A549 (cell line): ENCODE results near the gene ATM. TPM values are rescaled to one million over a fixed set of nuclear protein-coding genes. Genes with fewer than 3 reads are reported as not detected.

Experiments
- ATAC-seq, 2 experiments: fragments of 200-7000 bp in 1 of 2; fragments of >200 bp in 1 of 2; cut with Nextera tagmentation in 1 of 2; cut with Tn5 transposase in 1 of 2; 3 replicates each; pipeline versions ENCODE4 v1.8.0 to v1.9.1; 2018 to 2020; ENCODE audit warnings: mild to moderate bottlenecking in 1 of 2, moderate library complexity in 1 of 2
- CTCF ChIA-PET: fragments of 300-600 bp; sonication (Branson Sonifier 250); formaldehyde crosslinking; extraction: SDS; loops from one replicate; lab custom pipeline; 2021; ENCODE audit warnings: antibody characterized with exemption, inconsistent platforms; lab: Yijun Ruan, JAX
- POLR2A ChIA-PET: fragments of 350-600 bp; formaldehyde crosslinking; extraction: SDS; loops from one replicate; lab custom pipeline; 2021; ENCODE audit warnings: antibody characterized with exemption, inconsistent platforms; lab: Yijun Ruan, JAX
- DNase-seq, 2 experiments: peaks; one replicate each; pipeline versions ENCODE4 v3.0.0 to v3.0.0-alpha.2; 2011 to 2016; ENCODE audit warnings: low read depth in 1 of 2, low spot score in 1 of 2
- FAIRE-seq: peaks from 2 replicates; lab custom pipeline; 2011; peaks lifted over from hg19 to GRCh38; lab: Jason Lieb, UNC
- H3K27ac ChIP-seq, 2 experiments: fragments of >200 bp; sonication (Bioruptor Twin); formaldehyde crosslinking; 3 replicates each; pipeline ENCODE4 v1.5.1; 2016 to 2017
- H3K4me1 ChIP-seq: fragments of >200 bp; sonication (Bioruptor Twin); formaldehyde crosslinking; 3 replicates; pipeline ENCODE4 v1.6.1; 2016
- H3K4me2 ChIP-seq: fragments of >200 bp; sonication (Bioruptor Twin); formaldehyde crosslinking; 3 replicates; pipeline ENCODE4 v1.6.1; 2016
- H3K4me3 ChIP-seq: fragments of >200 bp; sonication (Bioruptor Twin); formaldehyde crosslinking; 3 replicates; pipeline ENCODE4 v1.5.1; 2016
- H3K9me3 ChIP-seq: fragments of >200 bp; sonication (Bioruptor Twin); formaldehyde crosslinking; 3 replicates; pipeline ENCODE4 v1.6.1; 2016
- CTCF ChIP-seq: fragments of >200 bp; sonication (Bioruptor Twin); formaldehyde crosslinking; IDR thresholded peaks from 3 replicates; pipeline ENCODE4 v1.5.1; 2016
- EHF ChIP-seq: fragments of 250-450 bp; sonication (Bioruptor Pico); IDR thresholded peaks from 2 replicates; pipeline ENCODE4 v1.5.0; 2020; ENCODE audit warnings: mild to moderate bottlenecking
- ELK1 ChIP-seq: fragments of 150-350 bp; IDR thresholded peaks from 2 replicates; pipeline ENCODE4 v1.6.1; 2014; ENCODE audit warnings: low read depth, mild to moderate bottlenecking, low read length
- HMGXB4 ChIP-seq: fragments of 250-450 bp; sonication (Bioruptor Pico); IDR thresholded peaks from 2 replicates; pipeline ENCODE4 v1.5.0; 2021; ENCODE audit warnings: mild to moderate bottlenecking, moderate library complexity, borderline replicate concordance
- JUN ChIP-seq, 2 experiments: fragments of >200 bp; sonication (Bioruptor Twin); formaldehyde crosslinking; IDR thresholded peaks; 2 replicates in 1 of 2; 3 replicates in 1 of 2; pipeline ENCODE4 v1.6.1; 2016 to 2017
- MAFK ChIP-seq: fragments of 450-650 bp; IDR thresholded peaks from 2 replicates; pipeline ENCODE4 v1.6.1; 2014; ENCODE audit not compliant: partially characterized antibody
- MAX ChIP-seq: IDR thresholded peaks from 2 replicates; pipeline ENCODE4 v1.6.1; 2012
- MYC ChIP-seq: IDR thresholded peaks from 2 replicates; pipeline ENCODE4 v1.6.1; 2012; ENCODE audit warnings: mild to moderate bottlenecking, inconsistent platforms, low read length, improper control_type of control experiment, borderline replicate concordance
- NFE2L2 ChIP-seq: fragments of 150-350 bp; conservative IDR thresholded peaks from 2 replicates; pipeline ENCODE4 v1.6.1; 2014; ENCODE audit warnings: low read length
- NPAS2 ChIP-seq: fragments of 250-450 bp; sonication (Bioruptor Pico); IDR thresholded peaks from 2 replicates; pipeline ENCODE4 v1.8.0; 2022; ENCODE audit warnings: mild to moderate bottlenecking, moderate library complexity, borderline replicate concordance
- NR3C1 ChIP-seq: fragments of >200 bp; sonication (Bioruptor Twin); formaldehyde crosslinking; IDR thresholded peaks from 3 replicates; pipeline ENCODE4 v1.6.1; 2017
- POLR2A ChIP-seq: IDR thresholded peaks from 2 replicates; pipeline ENCODE4 v1.6.1; 2012; ENCODE audit warnings: mild to moderate bottlenecking, low read length
- RARB ChIP-seq: fragments of 250-450 bp; sonication (Bioruptor Pico); IDR thresholded peaks from 2 replicates; pipeline ENCODE4 v1.8.0; 2021; ENCODE audit warnings: mild to moderate bottlenecking, moderate library complexity
- RCOR1 ChIP-seq: fragments of 150-350 bp; IDR thresholded peaks from 2 replicates; pipeline ENCODE4 v1.6.1; 2014; ENCODE audit warnings: antibody characterized with exemption, low read length, low read depth
- REST ChIP-seq: fragments of 200-600 bp; sonication (generic); IDR thresholded peaks from 2 replicates; pipeline ENCODE4 v1.6.1; 2016; ENCODE audit warnings: antibody characterized with exemption, mild to moderate bottlenecking, moderate library complexity
- RFX5 ChIP-seq: fragments of 450-650 bp; IDR thresholded peaks from 2 replicates; pipeline ENCODE4 v1.7.1; 2014; ENCODE audit warnings: antibody characterized with exemption, mild to moderate bottlenecking, moderate library complexity
- RNF2 ChIP-seq: fragments of 200-600 bp; sonication (generic); IDR thresholded peaks from 2 replicates; pipeline ENCODE4 v1.6.1; 2016; ENCODE audit warnings: low read depth, mild to moderate bottlenecking, antibody characterized with exemption, moderate library complexity, borderline replicate concordance
- SREBF2 ChIP-seq: fragments of 450-650 bp; IDR thresholded peaks from 2 replicates; pipeline ENCODE4 v1.6.1; 2014; ENCODE audit warnings: mild to moderate bottlenecking, moderate library complexity
- ZNF302 ChIP-seq: fragments of 250-450 bp; sonication (Bioruptor Pico); IDR thresholded peaks from 2 replicates; pipeline ENCODE4 v1.9.0; 2021; ENCODE audit warnings: inconsistent platforms, mild to moderate bottlenecking, moderate library complexity
- WGBS: methylation state at CpG from one replicate; pipeline ENCODE4 v1.1.6; 2017; ENCODE audit errors: missing lambda C conversion rate; 5-methylcytosine and 5-hydroxymethylcytosine counted together
- polyA plus RNA-seq, 4 experiments: library from polyadenylated mRNA; depleted of rRNA in 3 of 4; stranded (reverse); fragments of >200 nt; fragmentation: RNase III in 1 of 4; extraction: RNeasy Plus Mini Kit Qiagen cat#74134 plus additional on column Dnase treatment in 1 of 4; gene quantifications; 2 replicates in 3 of 4; 3 replicates in 1 of 4; pipeline ENCODE4 v1.2.3, GENCODE V29; 2011 to 2017

The ATM gene
- polyA plus RNA-seq, 2 of the 4 experiments (the other 2 are of a cell fraction) = 15.6 to 40.4 TPM

- FAIRE-seq = no peak
- no peak overlapping the region for H3K4me2 ChIP-seq
Measured at GRCh38 chr11:108324587-108324986, 101.7 kb downstream of the ATM start.

GRCh38 chr11:108333403-108333899, 110.6 kb downstream of the ATM start:
- WGBS = 76% methylated on average over 2 of the region's 2 CpGs
- POLR2A ChIA-PET = no interaction called here
- CTCF ChIA-PET = no interaction called here
- FAIRE-seq = no peak
- no peak for TF ChIP-seq ELK1
- TF ChIP-seq RFX5 = no peak
- TF ChIP-seq REST = no peak
- TF ChIP-seq MYC = no peak
- TF ChIP-seq MAFK = no peak
- TF ChIP-seq EHF (CRISPR knock-in tag) = no peak
- TF ChIP-seq RARB (CRISPR knock-in tag) = no peak
- TF ChIP-seq RNF2 = no peak
- TF ChIP-seq RCOR1 = no peak
- no peak for TF ChIP-seq SREBF2
- no peak for TF ChIP-seq POLR2A
- no peak for TF ChIP-seq HMGXB4 (CRISPR knock-in tag)
- TF ChIP-seq JUN (IDR thresholded peaks at IDR 0.05) = no peak
- TF ChIP-seq CTCF = no peak
- TF ChIP-seq NR3C1 = no peak
- TF ChIP-seq, all 56 proteins: peak for 0
- no peak for DNase-seq
- H3K4me3 ChIP-seq = no peak overlapping the region
- H3K9me3 ChIP-seq = no peaks in the 10 kb centered on the region
- H3K4me1 ChIP-seq = no peaks in the 10 kb centered on the region
- no peak overlapping the region for H3K4me2 ChIP-seq
- ATAC-seq = no peak
- no peak overlapping the region for H3K27ac ChIP-seq

More at GRCh38 chr11:108324587-108324986, 101.7 kb downstream of the ATM start:
- ChIA-PET POLR2A (no interaction called here), CTCF (no interaction called here)
- no peak overlapping the region for H3K27ac ChIP-seq
- no peak overlapping the region for H3K4me3 ChIP-seq
- ATAC-seq (no peak), DNase-seq (no peak)
- TF ChIP-seq ZNF302 (CRISPR knock-in tag) = no peak
- TF ChIP-seq MAX = no peak
- TF ChIP-seq NFE2L2 = no peak
- TF ChIP-seq MAFK = no peak
- TF ChIP-seq NPAS2 = no peak
- no peaks in the 10 kb centered on the region for H3K4me1 ChIP-seq
- H3K9me3 ChIP-seq = no peaks in the 10 kb centered on the region
